GM20000 (cell line): Measurements from ENCODE around the gene ZNF175.

ENCODE experiments used
- DNase-seq: peaks from one replicate; pipeline ENCODE4 v3.0.0; 2012; ENCODE audit warnings: low spot score
- TF ChIP-seq, protein P1 (sequence below): IDR thresholded peaks from 2 replicates; pipeline ENCODE4 v1.5.1; 2012; ENCODE audit warnings: mild to moderate bottlenecking, control low read depth; ENCODE audit errors: extremely low read depth, missing control alignments

The ZNF175 gene

DNA sequence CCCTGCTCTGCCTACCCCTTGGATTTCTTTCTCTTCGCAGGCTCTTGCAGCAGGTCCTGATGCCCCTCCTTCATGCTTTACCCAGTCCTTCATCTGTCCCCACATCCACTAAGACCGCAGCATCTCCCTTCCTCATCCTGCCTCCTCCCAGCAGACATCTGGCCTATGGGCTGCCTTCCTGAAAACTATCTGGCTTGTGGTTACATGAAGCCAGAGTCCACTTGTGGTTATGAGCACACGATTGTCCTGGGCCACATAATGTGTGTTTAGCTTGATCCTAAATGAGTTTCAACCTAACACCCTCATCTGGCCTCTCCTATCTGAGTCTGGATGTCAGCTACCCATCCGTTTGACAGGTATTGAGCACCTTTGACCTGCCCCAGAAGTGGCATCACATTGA, 5.5 kb upstream of the ZNF175 start:
- no peak for DNase-seq
- TF ChIP-seq, protein P1, sequence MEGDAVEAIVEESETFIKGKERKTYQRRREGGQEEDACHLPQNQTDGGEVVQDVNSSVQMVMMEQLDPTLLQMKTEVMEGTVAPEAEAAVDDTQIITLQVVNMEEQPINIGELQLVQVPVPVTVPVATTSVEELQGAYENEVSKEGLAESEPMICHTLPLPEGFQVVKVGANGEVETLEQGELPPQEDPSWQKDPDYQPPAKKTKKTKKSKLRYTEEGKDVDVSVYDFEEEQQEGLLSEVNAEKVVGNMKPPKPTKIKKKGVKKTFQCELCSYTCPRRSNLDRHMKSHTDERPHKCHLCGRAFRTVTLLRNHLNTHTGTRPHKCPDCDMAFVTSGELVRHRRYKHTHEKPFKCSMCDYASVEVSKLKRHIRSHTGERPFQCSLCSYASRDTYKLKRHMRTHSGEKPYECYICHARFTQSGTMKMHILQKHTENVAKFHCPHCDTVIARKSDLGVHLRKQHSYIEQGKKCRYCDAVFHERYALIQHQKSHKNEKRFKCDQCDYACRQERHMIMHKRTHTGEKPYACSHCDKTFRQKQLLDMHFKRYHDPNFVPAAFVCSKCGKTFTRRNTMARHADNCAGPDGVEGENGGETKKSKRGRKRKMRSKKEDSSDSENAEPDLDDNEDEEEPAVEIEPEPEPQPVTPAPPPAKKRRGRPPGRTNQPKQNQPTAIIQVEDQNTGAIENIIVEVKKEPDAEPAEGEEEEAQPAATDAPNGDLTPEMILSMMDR: no peak

DNA sequence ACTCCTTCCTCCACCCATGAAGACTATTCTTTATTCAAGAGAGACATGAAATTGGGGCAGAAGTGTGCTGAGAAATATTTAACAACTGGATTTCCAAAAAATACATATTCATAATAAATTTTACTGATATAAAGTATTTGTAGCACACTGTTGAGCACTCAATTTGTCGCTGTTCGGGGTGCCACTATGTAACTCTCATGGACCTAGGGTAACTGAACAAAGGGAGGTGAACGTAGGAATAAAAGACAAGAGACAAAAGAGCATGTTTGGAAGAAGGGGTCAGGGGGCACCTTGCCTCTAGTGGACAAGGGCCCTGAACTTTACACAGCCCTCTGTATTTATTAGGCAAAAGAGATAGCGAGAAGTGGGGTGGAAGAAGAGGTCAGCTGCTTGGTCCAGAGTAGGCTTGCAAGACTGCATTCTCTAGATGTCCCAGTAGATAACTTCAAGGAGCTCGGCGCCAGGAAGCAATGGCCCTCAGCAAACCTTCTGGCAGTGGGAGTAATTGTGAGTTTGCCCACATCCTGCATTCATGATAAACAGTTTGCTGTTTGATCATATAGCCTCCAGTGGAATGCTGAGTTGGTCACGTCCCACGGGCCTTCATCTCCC, 4.5 kb upstream of the ZNF175 start:
- DNase-seq: no peak
- TF ChIP-seq, protein P1: no peak

DNA sequence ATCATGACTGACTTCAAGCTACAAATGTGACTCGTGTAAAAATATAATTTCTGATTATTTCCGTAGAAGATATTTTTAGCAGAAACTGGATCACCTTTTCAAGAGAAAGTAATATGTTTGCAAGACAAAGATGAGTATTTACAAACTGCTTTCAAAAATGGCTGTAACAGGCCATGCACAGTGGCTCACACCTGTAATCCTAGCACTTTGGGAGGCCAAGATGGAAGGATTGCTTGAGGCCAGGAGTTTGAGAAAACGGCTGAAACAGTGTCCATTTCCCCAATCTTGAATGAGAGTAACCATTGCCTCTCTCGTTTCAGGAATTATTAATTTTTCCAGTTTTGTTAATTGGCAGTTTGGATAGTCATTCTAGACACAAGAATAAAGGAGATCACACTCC, 3.5 kb upstream of the ZNF175 start:
- no peak for DNase-seq
- TF ChIP-seq, protein P1: no peak

DNA sequence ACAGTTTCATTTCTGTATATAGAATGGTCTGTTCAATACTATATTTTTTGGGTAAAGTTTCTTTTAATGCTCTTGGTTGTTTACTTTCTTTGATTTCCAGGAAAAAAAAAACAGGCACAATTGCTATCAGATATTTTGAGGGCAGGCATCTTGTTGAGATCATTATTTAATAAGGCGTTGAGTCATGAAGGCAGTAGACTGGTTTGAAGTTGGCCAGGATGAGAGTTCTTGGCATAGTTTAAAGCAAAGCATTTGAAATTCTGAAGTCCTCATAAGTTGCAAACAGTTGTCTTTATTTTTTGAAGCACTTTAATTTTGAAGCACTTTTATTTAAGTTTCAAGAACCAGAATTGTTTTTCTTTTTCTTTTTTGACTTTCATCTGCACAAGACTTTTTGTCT, 2.6 kb upstream of the ZNF175 start:
- DNase-seq: no peak
- TF ChIP-seq, protein P1: no peak

DNA sequence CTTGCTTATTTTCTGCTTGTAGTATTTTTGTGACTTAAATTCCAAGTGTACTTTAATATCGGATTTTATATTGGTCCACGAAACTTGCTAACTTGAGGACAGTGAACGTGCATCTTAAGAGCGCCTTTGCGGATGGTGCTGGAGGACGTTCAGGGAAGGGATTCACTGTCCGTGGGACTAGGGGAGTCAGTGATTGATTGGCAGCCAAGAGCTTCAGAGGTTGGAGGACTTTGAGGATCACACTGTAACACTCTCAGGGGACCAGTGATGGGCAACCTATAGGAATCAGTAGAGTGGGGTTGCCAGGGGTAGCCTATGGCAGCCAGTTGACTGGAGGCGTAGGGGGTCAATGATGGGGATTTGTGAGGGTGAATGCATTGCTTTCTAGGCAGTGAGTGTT, 516 bp downstream of the ZNF175 start:
- no peak for DNase-seq
- TF ChIP-seq, protein P1: no peak

DNA sequence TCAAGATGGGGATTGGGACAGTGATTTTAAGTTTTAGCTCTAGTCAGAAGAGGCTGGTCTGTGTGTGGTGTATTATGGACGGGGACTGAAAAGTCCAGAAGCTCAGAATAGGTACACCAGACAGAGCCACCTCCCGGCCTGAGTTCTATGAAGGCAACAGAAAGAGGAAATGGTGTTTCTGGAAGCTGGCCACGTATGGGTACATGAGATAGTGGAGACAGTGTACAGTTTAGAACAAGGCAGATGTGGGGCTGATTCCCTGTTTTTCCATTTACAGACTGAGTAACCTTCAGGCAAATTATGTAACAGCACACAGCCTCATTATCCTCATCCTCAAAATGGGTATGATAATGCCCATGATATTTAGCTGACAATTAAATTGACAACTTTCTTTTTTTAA, 1.3 kb downstream of the ZNF175 start:
- DNase-seq: no peak
- TF ChIP-seq, protein P1: no peak

DNA sequence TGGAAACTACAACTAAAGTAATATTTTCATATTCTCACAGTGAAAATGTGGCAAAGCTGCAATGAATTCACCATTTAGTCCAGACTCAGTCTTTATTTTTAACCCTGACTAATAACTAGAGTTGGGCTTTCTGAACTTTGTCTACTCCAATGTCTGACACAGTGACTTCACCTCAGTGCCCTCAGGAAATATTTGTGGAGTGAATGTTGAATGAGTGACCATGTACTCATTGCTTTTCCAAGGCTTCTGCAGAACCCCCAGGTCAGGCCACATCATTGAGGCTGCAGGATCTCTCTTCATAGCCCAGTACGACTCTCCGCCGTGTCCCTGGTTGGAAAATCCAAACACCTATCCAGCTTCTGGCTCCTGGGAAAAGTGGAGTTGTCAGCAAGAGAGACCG, 1.8 kb downstream of the ZNF175 start:
- no peak for DNase-seq
- TF ChIP-seq, protein P1: no peak

DNA sequence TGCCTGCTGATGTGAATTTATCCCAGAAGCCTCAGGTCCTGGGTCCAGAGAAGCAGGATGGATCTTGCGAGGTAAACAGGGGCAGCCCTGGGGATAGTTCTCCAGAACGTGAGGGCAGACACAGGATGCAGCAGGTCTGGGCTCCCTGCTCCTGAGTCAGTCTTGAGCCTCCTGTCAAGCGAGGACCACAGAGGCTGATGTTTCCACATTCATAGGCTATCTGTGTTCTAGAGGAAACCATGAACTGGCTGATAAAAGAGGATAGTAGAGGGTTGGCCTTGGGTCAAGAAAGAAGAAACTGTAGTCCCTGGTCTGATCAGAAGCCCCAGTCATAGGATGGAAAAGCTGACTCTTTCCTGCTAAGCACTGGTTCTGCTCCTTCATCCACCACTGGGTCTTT, 2.2 kb downstream of the ZNF175 start:
- TF ChIP-seq, protein P1: no peak
- no peak for DNase-seq
